DMS 273 treated with DMSO at 0.1 percent for 48 hours (cell line): ENCODE data around the gene TBC1D30.

Experiments
- DNase-seq: peaks from one replicate; lab custom pipeline; 2025; lab: John Stamatoyannopoulos, UW

The TBC1D30 gene

DNA sequence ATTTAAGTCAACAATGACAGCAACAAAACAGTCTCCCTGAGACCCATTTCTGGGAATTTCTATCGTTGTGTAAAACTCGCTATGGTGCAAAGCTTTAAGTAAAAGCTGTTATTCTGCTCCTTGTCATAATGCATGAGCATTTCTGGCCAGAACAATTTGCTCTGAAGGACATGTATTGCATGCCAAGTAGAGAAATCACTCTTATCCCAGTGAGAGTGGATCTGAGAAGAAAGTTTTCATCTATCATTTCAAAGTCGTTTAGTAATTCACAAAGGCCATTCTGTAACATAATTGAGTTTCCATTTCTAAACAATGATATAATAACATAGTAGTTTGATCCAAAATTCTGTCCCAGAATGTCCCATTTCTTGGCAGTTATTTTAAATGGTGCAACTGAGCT, 86.6 kb downstream of the TBC1D30 start:
- DNase-seq: no peak

DNA sequence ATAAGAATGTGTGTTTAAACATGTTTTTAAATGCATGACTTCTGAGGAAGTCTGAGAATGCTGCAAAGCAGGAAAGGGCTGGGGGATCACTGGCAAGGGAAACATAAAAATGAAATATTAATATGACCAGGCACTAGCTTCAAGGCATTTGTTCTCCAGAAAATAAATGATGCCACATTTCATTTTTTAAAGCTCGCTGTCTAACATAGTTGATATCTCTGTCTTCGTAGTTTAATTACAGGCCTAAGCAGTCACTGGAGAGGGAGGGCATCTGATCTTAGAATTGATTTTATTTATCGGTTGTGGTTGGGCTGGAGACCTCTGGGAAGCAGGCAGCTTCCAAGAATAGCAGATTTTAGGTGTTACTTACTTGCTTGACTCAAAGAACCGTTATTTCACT, 87.5 kb downstream of the TBC1D30 start:
- no peak for DNase-seq

GRCh38 chr12:64912516-64913255, 88.2 kb downstream of the TBC1D30 start:
- no peak for DNase-seq

DNA sequence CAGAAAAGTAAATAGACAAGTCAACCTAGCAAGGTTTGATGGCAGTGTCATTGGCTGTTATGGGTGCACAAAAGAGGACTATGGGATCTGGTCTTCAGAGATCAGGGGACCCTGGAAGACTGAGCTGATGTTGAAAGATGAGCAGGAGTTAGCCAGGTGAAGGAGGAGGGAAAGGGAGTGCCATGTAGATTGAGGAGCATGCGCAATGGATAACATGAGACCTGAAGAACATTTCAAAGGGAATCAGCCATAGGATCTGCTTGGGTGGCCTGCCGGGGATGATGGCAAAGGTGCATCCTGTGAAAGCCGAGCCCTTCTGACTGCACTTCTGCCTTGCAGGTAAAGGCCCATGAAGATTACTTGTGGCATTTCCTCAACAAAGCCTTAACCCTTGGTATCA, 90.8 kb downstream of the TBC1D30 start:
- DNase-seq: no peak

DNA sequence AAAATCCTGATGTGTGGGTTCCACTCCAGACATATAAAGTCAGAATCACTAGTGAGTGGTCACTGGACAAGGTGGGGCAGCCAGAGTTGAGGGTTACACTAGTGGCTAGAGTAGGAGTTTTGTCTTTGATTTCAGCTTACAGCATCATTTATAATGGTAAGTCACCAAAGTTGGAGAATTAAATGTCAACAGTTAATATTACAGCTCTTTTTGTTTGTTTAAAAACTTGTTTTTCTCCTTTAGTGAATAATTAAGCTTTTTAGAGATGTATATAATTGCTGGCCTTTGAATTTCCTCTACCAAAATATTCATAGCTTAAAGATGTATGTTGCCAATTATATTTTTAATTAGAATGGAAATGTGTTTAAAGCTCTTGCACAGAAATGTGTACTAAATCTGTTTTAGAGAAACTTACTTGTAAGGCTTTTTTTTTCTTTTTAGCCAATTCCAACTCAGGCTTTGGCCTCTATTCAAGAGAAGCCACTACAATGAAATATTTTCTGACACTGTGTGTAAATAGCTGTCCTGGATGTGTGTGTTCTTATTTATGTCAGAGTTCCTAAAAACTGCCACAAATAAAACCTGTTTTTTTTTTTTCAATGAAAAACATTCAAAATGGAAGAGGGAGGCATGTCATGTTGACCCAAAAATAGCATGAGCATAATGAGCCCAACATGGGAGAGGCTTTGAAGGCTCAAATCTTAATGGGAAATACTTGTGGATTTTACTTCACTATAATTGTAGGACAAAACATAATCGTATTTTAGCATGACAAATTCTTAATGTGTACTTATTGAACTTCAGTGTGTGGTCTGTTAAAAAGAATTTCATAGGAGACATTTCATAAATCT, 92.2 kb downstream of the TBC1D30 start:
- DNase-seq: no peak

DNA sequence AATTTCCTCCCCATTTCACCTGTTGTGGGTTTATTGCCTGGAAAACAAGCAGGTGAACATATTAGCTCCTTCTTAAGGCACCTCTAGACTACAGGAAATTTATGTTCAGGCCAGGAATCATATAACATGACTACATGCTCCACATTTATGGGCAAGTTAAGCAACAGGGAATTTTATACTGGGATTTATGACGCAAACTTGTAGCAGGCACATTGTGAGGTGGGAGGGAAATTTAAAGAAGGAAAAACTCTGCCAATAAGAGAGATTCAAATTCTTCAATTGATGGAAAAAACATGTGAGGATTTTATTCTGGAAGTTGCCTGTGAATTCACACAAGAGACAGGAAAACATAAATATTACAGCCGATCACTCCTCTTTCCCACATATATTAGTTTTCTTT, 93.9 kb downstream of the TBC1D30 start:
- no peak for DNase-seq

DNA sequence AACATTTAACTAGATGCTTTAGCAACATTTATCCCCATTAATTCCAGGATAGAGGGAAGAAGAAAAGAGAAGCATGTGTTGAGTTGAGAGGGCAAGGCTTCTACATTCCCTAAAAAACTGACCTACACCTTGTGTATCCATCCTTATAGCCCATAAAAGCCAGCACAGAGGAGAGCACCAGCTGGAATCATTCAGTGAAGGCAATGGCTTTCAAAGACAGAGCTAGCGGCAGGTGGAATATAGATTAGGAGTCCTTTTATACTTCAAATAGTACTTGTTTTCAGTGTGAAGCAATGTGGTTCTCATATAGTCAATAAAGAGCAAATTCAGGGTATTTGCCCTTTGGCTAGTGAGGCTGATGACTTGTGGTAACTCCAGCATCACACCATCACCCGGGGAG, 94.4 kb downstream of the TBC1D30 start:
- DNase-seq: no peak

DNA sequence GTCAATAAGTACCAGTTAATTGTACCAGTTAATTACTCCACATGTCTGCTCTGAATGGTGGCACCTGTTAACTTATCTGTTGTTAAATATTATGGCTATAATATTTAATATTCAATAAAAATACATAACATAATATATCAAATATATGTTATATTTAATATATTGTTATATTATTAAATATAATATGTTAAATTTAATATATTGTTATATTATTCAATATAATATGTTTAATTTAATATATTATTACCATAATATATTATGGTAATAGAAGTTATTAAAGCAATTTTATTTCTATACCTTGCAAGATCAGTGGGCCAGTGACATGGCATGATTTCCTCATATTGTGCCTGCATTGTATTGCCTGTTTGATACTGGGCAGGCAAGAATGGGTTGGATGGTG, 98.4 kb downstream of the TBC1D30 start:
- DNase-seq: no peak

DNA sequence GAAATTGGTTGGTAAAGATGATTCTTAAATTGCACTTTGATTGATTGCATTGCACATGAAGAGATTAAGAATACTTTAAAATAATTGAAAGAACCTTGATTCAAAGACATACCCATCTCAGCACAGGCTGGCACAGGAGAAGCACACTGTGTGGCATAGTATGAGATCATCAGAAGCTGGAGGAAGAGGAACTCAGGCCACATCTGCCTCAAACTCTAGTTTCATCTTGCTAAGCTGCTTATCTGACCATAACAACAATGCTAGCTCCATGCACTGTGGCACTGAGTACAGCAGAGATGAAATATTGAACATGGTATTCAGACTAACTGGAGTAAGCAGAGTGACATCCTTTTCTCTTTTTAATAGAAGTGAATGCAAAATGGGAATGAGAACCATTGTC, 99.1 kb downstream of the TBC1D30 start:
- DNase-seq: no peak
